ENCODE measurements around the gene PTPA. TPM values are rescaled to one million over a fixed set of nuclear protein-coding genes. Genes with fewer than 3 reads are reported as not detected.
A peak's percentile ranks its signal among the peaks of the same experiment; 100 is the strongest.

PTPA gene
- total and polyA plus RNA-seq, 2 of the 4 experiments (the other 2 are of a cell fraction), result 124 to 149 TPM

- Histone ChIP-seq H4K8ac (ENCODE audit: low read depth in 2 of 2, low read length in 2 of 2) (no peak overlapping the region), H2AFZ (replicated peaks; ENCODE audit: low read length, poor library complexity) (no peak overlapping the region), H3K9ac (ENCODE audit: low read depth, low read length) (no peak overlapping the region), H2AK5ac (ENCODE audit: low read depth, low read length) (no peak overlapping the region), H2BK120ac (ENCODE audit: low read depth, low read length) (no peak overlapping the region), H4K20me1 (ENCODE audit: insufficient read depth, low read length) (no peaks in the 10 kb centered on the region), H3K27ac (ENCODE audit: insufficient read depth, low read length) (no peak overlapping the region), H2BK15ac (ENCODE audit: low read depth, low read length) (no peak overlapping the region), H3K4me1 (ENCODE audit: control insufficient read depth, insufficient read depth, low read length) (peaks cover 1% of the 10 kb centered on the region; the same call in 1 of the 2 replicates), H4K91ac (ENCODE audit: insufficient read depth, low read depth, low read length) (no peak overlapping the region), H3K23ac (ENCODE audit: low read depth, low read length) (no peak overlapping the region), H2BK20ac (ENCODE audit: low read depth, low read length) (no peak overlapping the region), H3K56ac (ENCODE audit: extremely low read depth, insufficient read depth, low read length) (no peak overlapping the region), H3K9me1 (ENCODE audit: insufficient read depth, low read length) (peaks cover 4% of the 10 kb centered on the region; the same call in 1 of the 2 replicates), H3K18ac (ENCODE audit: low read depth, low read length) (no peak overlapping the region), H3K14ac (replicated peaks; ENCODE audit: low read depth, low read length) (no peak overlapping the region), H3K4me3 (ENCODE audit: insufficient read depth, low read depth, low read length) (no peak overlapping the region), H3K4me2 (ENCODE audit: low read depth, low read length) (no peak overlapping the region), H3K27me3 (ENCODE audit: control insufficient read depth, insufficient read depth, low read length) (no peaks in the 10 kb centered on the region), H4K5ac (ENCODE audit: low read depth, low read length) (no peak overlapping the region), H3K4ac (ENCODE audit: low read depth, low read length) (no peak overlapping the region), H2AK9ac (replicated peaks; ENCODE audit: low read depth, low read length, poor library complexity) (peak overlapping the region; percentile 21), H2BK5ac (ENCODE audit: low read depth, low read length, poor library complexity, severe bottlenecking) (no peak overlapping the region), H3K79me1 (ENCODE audit: low read depth in 1 of 2, low read length in 2 of 2) (peaks cover 2 to 34% of the 10 kb centered on the region in 2 experiments; a peak in 2 of 4 replicates), H3K9me3 (ENCODE audit: control insufficient read depth, insufficient read depth, low read length) (no peaks in the 10 kb centered on the region), H3K36me3 (ENCODE audit: control insufficient read depth, insufficient read depth, low read length) (peaks cover 32% of the 10 kb centered on the region)
- intact Hi-C loops (cut with micrococcal nuclease), result no loop called here
- TF ChIP-seq MAFK (IDR thresholded peaks at IDR 0.05; ENCODE audit: low read depth, low read length) (no peak), MXI1 (IDR thresholded peaks at IDR 0.05; ENCODE audit: borderline replicate concordance, low read depth, low read length) (no peak), NFE2L2 (IDR thresholded peaks at IDR 0.05; ENCODE audit: low read depth, low read length) (no peak), CEBPB (IDR thresholded peaks at IDR 0.05; ENCODE audit: low read depth, low read length) (no peak), RCOR1 (IDR thresholded peaks at IDR 0.05; ENCODE audit: insufficient replicate concordance, low read length) (no peak), USF2 (IDR thresholded peaks at IDR 0.05; ENCODE audit: low read depth, low read length) (no peak), BHLHE40 (IDR thresholded peaks at IDR 0.05; ENCODE audit: low read depth, low read length) (no peak), SMC3 (IDR thresholded peaks at IDR 0.05; ENCODE audit: low read depth, low read length) (no peak), MAZ (IDR thresholded peaks at IDR 0.05; ENCODE audit: borderline replicate concordance, low read depth, low read length) (no peak), FOS (IDR thresholded peaks at IDR 0.05; ENCODE audit: low read depth, low read length) (no peak), ELK1 (IDR thresholded peaks at IDR 0.05; ENCODE audit: borderline replicate concordance, low read depth, low read length) (no peak), CTCF (conservative IDR thresholded peaks at IDR 0.05; ENCODE audit: low read depth, low read length) (no peak)
- dilution Hi-C loops (cut with HindIII; ENCODE audit: low sequenced_read_pairs, unreplicated experiment), result no loop called here
- in situ Hi-C loops (cut with MboI; ENCODE audit: low sequenced_read_pairs), result loop anchor here (5.0 kb wide), 2 partner anchors 484 to 649 kb away; no protein-coding TSS in a partner anchor
- ATAC-seq (ENCODE audit: low read depth) (no peak), DNase-seq (no peak)
- ChIA-PET POLR2A (ENCODE audit: unreplicated experiment) (no interaction called here), CTCF (interaction anchor here (0.6 to 1.9 kb wide), 2 partner anchors 11 to 437 kb away, joined by 3 to 10 read pairs; no protein-coding TSS in a partner anchor)
- no TSS peak for BruUV-seq (replicated peaks)
- 86% methylated on average over 3 of the region's 4 CpGs; no CpG with 5 or more reads in 1 of the 2 experiments for WGBS, 2 experiments (ENCODE audit: extremely low coverage in 2 of 2, insufficient read length in 1 of 2)
These were observed 21.9 kb downstream of the PTPA start for GRCh38 chr9:129133082-129133481.

Data from IMR-90 (cell line).